IMR-90 (cell line): ENCODE measurements around the gene MRPL21.

Experiments
- CEBPB ChIP-seq: IDR thresholded peaks from 2 replicates; pipeline ENCODE4 v1.6.1; 2012; ENCODE audit warnings: low read depth, low read length, improper control_type of control experiment
- CTCF ChIP-seq: conservative IDR thresholded peaks from 2 replicates; pipeline ENCODE4 v1.5.1; 2012; ENCODE audit warnings: mild to moderate bottlenecking, low read depth, low read length, improper control_type of control experiment
- POLR2A ChIP-seq: IDR thresholded peaks from 2 replicates; pipeline ENCODE4 v1.6.1; 2012; ENCODE audit warnings: mild to moderate bottlenecking, low read depth, low read length
- RAD21 ChIP-seq: IDR thresholded peaks from 2 replicates; pipeline ENCODE4 v1.6.1; 2012; ENCODE audit warnings: low read length, improper control_type of control experiment

GRCh38 chr11:68935066-68935465 is 31.4 kb upstream of the MRPL21 start:
- TF ChIP-seq CTCF (no peak), POLR2A (no peak), RAD21 (no peak), CEBPB (no peak)
